OCI-LY7 (cell line): ENCODE data around the gene GRAMD1B. TPM values are rescaled to one million over a fixed set of nuclear protein-coding genes. Genes with fewer than 3 reads are reported as not detected.

ENCODE experiments used
- BruUV-seq: library from RNA; stranded (reverse); fragments of 400-500 nt; replicated peaks from 2 replicates; lab custom pipeline; 2021; lab: Mats Ljungman, UMichigan
- CTCF ChIA-PET: fragments of 300-600 bp; sonication (Branson Sonifier 250); formaldehyde crosslinking; loops from one replicate; lab custom pipeline; 2022; ENCODE audit warnings: antibody characterized with exemption; ENCODE audit not compliant: unreplicated experiment; lab: Charles Lee
- POLR2A ChIA-PET: fragments of 300-600 bp; sonication (Branson Sonifier 250); formaldehyde crosslinking; loops from one replicate; lab custom pipeline; 2022; ENCODE audit warnings: antibody characterized with exemption; lab: Charles Lee
- DNase-seq: peaks from one replicate; pipeline ENCODE4 v3.0.0-alpha.2; 2015; ENCODE audit warnings: low spot score
- H2AFZ ChIP-seq: fragments of 200-600 bp; sonication (generic), shearing (Covaris generic); 2 replicates; pipeline ENCODE4 v1.6.1; 2014; ENCODE audit warnings: mild to moderate bottlenecking, antibody characterized with exemption, low read length, moderate library complexity
- H3K27ac ChIP-seq: fragments of 200-600 bp; sonication (generic); 2 replicates; pipeline ENCODE4 v1.5.1; 2014; ENCODE audit warnings: mixed run types, low read depth, mild to moderate bottlenecking, moderate library complexity, low read length, inconsistent platforms; ENCODE audit not compliant: poor library complexity, severe bottlenecking
- H3K36me3 ChIP-seq: fragments of 200-600 bp; sonication (generic); 2 replicates; pipeline ENCODE4 v1.6.1; 2014; ENCODE audit warnings: mild to moderate bottlenecking, antibody characterized with exemption, low read length, moderate library complexity, mixed read lengths; ENCODE audit not compliant: insufficient read depth
- H3K4me1 ChIP-seq: fragments of 200-600 bp; sonication (generic); 2 replicates; pipeline ENCODE4 v1.5.1; 2014; ENCODE audit warnings: mild to moderate bottlenecking, low read length; ENCODE audit not compliant: insufficient read depth, poor library complexity, severe bottlenecking
- H3K4me2 ChIP-seq: fragments of 200-600 bp; sonication (generic); 2 replicates; pipeline ENCODE4 v1.6.1; 2014; ENCODE audit warnings: mild to moderate bottlenecking, low read length
- H3K4me3 ChIP-seq: fragments of 200-600 bp; sonication (generic); 2 replicates; pipeline ENCODE4 v1.5.1; 2014; ENCODE audit warnings: mild to moderate bottlenecking, low read depth, low read length; ENCODE audit not compliant: poor library complexity, severe bottlenecking
- H3K79me2 ChIP-seq: fragments of 200-600 bp; sonication (generic); 2 replicates; pipeline ENCODE4 v1.6.1; 2016; ENCODE audit warnings: low read depth, mild to moderate bottlenecking, low read length, moderate library complexity, mixed read lengths; ENCODE audit not compliant: insufficient read depth
- H3K9me2 ChIP-seq: fragments of 200-600 bp; sonication (generic); 2 replicates; pipeline ENCODE4 v1.6.1; 2016; ENCODE audit warnings: mild to moderate bottlenecking, low read length, mixed read lengths; ENCODE audit not compliant: insufficient read depth
- H3K9me3 ChIP-seq: fragments of 200-600 bp; sonication (generic); 2 replicates; pipeline ENCODE4 v1.6.1; 2014; ENCODE audit warnings: mild to moderate bottlenecking, mixed run types, low read length, mixed read lengths
- H4K20me1 ChIP-seq: fragments of 200-600 bp; sonication (generic); 2 replicates; pipeline ENCODE4 v1.6.1; 2014; ENCODE audit warnings: mild to moderate bottlenecking, antibody characterized with exemption, low read length, moderate library complexity, mixed read lengths; ENCODE audit not compliant: insufficient read depth
- EZH2phosphoT487 ChIP-seq: fragments of 200-600 bp; sonication (generic); IDR thresholded peaks from 2 replicates; pipeline ENCODE4 v1.6.1; 2018; ENCODE audit warnings: low read depth, borderline replicate concordance, mild to moderate bottlenecking, mixed run types, antibody characterized with exemption, low read length, moderate library complexity, mixed read lengths
- intact Hi-C: fragments of 100-400 bp; cut with micrococcal nuclease; formaldehyde crosslinking; loops from one replicate; pipeline ENCODE4 v1.10.0; 2022; ENCODE audit not compliant: unreplicated experiment
- total RNA-seq, 2 experiments: library from RNA; depleted of rRNA in 1 of 2; stranded (reverse); fragments of >200 nt in 1 of 2; shearing (Covaris generic) in 1 of 2; gene quantifications; 2 replicates each; pipeline ENCODE4 v1.2.3, GENCODE V29; 2014 to 2022
- TF ChIP-seq, protein P1 (sequence below): fragments of 200-600 bp; sonication (generic); conservative IDR thresholded peaks from 2 replicates; pipeline ENCODE4 v1.5.1; 2014; ENCODE audit warnings: mild to moderate bottlenecking, antibody characterized with exemption, low read length, moderate library complexity, mixed read lengths

The GRAMD1B gene
- total RNA-seq, 2 experiments from 2014 or later = 0.16 TPM; not detected in 1

DNA sequence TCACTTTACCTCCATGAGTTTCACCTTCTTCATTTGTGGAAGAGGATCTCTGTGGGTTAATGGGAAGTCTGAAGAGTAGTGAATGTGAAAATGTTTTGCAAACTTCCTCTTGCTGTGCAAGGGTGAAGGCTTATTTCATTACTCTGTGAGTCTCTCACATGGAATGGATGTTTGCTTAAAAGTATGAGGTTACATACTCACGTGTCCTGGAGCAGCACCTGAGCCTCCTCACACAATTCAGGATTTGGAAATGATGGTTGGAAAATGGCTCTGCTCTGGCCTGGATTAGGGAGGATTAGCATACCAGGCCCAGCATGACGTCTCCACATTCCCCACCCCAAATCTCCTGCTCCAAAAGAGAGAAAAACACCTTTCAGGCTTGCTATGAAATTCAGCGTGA is 4.8 kb downstream of the GRAMD1B start:
- ChIA-PET CTCF (no interaction called here), POLR2A (interaction anchor here (1.6 kb wide), 1 partner anchor 10 kb away, joined by 9 read pairs; no protein-coding TSS in a partner anchor)
- no peaks in the 10 kb centered on the region for H4K20me1 ChIP-seq
- no peak overlapping the region for H2AFZ ChIP-seq
- BruUV-seq = no TSS peak
- no peak overlapping the region for H3K4me2 ChIP-seq
- no peak overlapping the region for H3K4me3 ChIP-seq
- intact Hi-C loops = no loop called here
- H3K9me3 ChIP-seq = no peaks in the 10 kb centered on the region
- H3K79me2 ChIP-seq = no peaks in the 10 kb centered on the region
- no peak for DNase-seq
- no peaks in the 10 kb centered on the region for H3K9me2 ChIP-seq
- TF ChIP-seq, protein P1, sequence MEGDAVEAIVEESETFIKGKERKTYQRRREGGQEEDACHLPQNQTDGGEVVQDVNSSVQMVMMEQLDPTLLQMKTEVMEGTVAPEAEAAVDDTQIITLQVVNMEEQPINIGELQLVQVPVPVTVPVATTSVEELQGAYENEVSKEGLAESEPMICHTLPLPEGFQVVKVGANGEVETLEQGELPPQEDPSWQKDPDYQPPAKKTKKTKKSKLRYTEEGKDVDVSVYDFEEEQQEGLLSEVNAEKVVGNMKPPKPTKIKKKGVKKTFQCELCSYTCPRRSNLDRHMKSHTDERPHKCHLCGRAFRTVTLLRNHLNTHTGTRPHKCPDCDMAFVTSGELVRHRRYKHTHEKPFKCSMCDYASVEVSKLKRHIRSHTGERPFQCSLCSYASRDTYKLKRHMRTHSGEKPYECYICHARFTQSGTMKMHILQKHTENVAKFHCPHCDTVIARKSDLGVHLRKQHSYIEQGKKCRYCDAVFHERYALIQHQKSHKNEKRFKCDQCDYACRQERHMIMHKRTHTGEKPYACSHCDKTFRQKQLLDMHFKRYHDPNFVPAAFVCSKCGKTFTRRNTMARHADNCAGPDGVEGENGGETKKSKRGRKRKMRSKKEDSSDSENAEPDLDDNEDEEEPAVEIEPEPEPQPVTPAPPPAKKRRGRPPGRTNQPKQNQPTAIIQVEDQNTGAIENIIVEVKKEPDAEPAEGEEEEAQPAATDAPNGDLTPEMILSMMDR = no peak
- TF ChIP-seq EZH2phosphoT487 = no peak
- H3K27ac ChIP-seq = no peak overlapping the region
- no peaks in the 10 kb centered on the region for H3K36me3 ChIP-seq
- no peaks in the 10 kb centered on the region for H3K4me1 ChIP-seq

DNA sequence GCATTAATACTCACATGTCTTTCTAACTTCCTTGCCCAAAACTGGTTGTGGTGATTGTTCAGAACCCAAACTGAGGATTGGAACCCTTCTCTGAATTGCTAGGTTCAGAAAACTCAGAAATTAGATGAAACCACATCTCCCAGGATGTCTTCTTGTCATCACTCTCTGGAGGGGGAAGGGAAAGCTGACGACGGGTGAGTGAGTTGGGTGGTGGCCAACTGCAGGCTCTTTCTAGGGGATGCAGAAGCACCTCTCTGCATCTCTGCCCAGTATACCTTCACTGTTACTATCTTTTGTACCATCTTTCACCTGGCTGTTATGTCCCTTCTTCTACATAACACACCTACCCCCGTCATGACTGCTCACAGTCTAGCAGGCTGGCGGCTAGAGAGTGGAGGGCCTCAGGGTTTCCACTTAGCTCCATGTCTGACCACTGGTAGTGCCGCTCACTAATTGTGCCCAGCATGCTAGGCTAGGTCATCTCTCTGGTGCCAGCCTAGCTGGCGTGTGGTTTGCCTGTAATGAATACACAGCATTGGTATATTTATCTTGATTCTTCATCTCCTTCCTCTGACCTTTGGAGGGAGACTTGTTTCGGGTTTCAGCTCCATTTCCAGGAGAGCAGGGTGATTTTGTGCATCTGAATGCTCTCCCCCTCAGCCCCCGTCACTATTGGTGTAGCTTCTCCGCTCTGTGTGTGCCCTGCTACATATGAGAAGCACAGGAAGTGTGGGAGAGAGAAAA is 7.3 kb downstream of the GRAMD1B start:
- H3K36me3 ChIP-seq = no peaks in the 10 kb centered on the region
- H3K4me2 ChIP-seq = no peak overlapping the region
- H3K27ac ChIP-seq = no peak overlapping the region
- TF ChIP-seq, protein P1 = no peak
- no peak for TF ChIP-seq EZH2phosphoT487
- intact Hi-C loops = no loop called here
- H3K79me2 ChIP-seq = no peaks in the 10 kb centered on the region
- no peaks in the 10 kb centered on the region for H4K20me1 ChIP-seq
- DNase-seq = no peak
- no peaks in the 10 kb centered on the region for H3K9me3 ChIP-seq
- CTCF ChIA-PET = no interaction called here
- no peak overlapping the region for H2AFZ ChIP-seq
- BruUV-seq = no TSS peak
- H3K4me1 ChIP-seq = no peaks in the 10 kb centered on the region
- POLR2A ChIA-PET = no interaction called here
- no peaks in the 10 kb centered on the region for H3K9me2 ChIP-seq
- H3K4me3 ChIP-seq = no peak overlapping the region

DNA sequence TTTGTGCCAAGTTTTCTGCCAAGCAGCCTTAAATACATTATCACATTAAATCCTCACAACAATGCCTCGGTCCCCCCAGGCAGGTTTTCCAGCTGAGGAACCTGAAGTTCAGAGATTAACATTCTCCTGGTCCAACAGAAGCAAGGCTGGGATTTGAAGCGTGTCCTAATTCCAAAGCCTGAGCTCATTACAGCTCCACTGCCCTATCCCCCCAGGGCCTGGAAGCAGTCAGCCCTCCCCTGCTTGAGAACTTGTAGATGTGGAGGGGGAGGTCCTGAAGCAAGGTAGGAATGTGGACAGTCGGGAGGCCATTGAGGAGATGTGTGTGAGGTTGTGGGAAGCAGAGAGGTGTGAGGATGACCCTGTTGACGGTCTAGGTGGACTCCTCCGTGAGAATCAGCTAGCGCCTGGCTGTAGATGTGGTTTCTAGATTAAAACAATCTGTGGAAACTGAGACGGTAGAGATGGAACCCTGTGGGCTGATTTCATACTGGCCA is 8.1 kb downstream of the GRAMD1B start:
- H3K36me3 ChIP-seq = no peaks in the 10 kb centered on the region
- TF ChIP-seq EZH2phosphoT487 = no peak
- TF ChIP-seq, protein P1 = no peak
- no peaks in the 10 kb centered on the region for H3K79me2 ChIP-seq
- no peak overlapping the region for H3K4me2 ChIP-seq
- intact Hi-C loops = no loop called here
- no TSS peak for BruUV-seq
- H3K9me2 ChIP-seq = no peaks in the 10 kb centered on the region
- CTCF ChIA-PET = no interaction called here
- no peak overlapping the region for H3K4me3 ChIP-seq
- no peak overlapping the region for H2AFZ ChIP-seq
- no peaks in the 10 kb centered on the region for H3K4me1 ChIP-seq
- no peak overlapping the region for H3K27ac ChIP-seq
- no peak for DNase-seq
- H3K9me3 ChIP-seq = no peaks in the 10 kb centered on the region
- no peaks in the 10 kb centered on the region for H4K20me1 ChIP-seq
- POLR2A ChIA-PET = no interaction called here
